ENCODE measurements around the gene WIPI1.

DNA sequence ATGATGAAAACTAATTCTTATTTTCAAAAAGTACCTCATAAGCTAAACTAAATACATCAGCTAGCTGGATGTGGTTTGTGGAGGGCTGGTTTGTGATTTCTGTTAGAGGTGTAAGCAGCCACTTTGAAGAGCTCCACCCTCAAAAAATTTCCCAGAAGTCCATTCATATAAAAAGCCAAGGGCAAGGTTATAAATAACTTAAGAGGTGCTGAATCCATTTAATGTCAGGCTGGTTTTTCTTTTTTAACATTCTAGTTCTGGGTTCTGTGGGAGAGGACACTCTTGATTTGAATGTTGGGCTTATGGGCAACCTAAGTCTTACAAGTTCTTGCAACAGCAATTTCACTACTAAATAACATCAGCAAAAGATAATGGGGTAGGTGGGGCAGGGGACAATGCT lies 3.4 kb upstream of the WIPI1 start:
- TF ChIP-seq, protein P1, sequence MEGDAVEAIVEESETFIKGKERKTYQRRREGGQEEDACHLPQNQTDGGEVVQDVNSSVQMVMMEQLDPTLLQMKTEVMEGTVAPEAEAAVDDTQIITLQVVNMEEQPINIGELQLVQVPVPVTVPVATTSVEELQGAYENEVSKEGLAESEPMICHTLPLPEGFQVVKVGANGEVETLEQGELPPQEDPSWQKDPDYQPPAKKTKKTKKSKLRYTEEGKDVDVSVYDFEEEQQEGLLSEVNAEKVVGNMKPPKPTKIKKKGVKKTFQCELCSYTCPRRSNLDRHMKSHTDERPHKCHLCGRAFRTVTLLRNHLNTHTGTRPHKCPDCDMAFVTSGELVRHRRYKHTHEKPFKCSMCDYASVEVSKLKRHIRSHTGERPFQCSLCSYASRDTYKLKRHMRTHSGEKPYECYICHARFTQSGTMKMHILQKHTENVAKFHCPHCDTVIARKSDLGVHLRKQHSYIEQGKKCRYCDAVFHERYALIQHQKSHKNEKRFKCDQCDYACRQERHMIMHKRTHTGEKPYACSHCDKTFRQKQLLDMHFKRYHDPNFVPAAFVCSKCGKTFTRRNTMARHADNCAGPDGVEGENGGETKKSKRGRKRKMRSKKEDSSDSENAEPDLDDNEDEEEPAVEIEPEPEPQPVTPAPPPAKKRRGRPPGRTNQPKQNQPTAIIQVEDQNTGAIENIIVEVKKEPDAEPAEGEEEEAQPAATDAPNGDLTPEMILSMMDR (IDR thresholded peaks at IDR 0.05), result no peak
- TF ChIP-seq POLR2A (IDR thresholded peaks at IDR 0.05), result no peak

Measured in Peyer's patch (tissue), 4 donors.